Neuron (in vitro differentiated cells): ENCODE data around the gene TPSAB1.

ENCODE experiments used
- H2AFZ ChIP-seq: one replicate; pipeline ENCODE4 v1.6.1; 2013; ENCODE audit warnings: low read depth, mild to moderate bottlenecking, inconsistent platforms, low read length, moderate library complexity
- H3K27me3 ChIP-seq: one replicate; pipeline ENCODE4 v1.6.1; 2013; ENCODE audit warnings: low read length; ENCODE audit not compliant: insufficient read depth
- H3K36me3 ChIP-seq: one replicate; pipeline ENCODE4 v1.6.1; 2013; ENCODE audit warnings: low read length; ENCODE audit not compliant: insufficient read depth
- H3K4me1 ChIP-seq: one replicate; pipeline ENCODE4 v1.6.1; 2013; ENCODE audit warnings: low read length; ENCODE audit not compliant: insufficient read depth
- H3K4me3 ChIP-seq: 2 replicates; pipeline ENCODE4 v1.5.1; 2013; ENCODE audit warnings: mild to moderate bottlenecking, low read length, moderate library complexity
- H3K9me3 ChIP-seq: one replicate; pipeline ENCODE4 v1.6.1; 2013; ENCODE audit warnings: low read length

TPSAB1 gene

GRCh38 chr16:1277617-1278282, 37.2 kb downstream of the TPSAB1 start:
- peaks cover 18% of the 10 kb centered on the region for H3K27me3 ChIP-seq
- no peak overlapping the region for H2AFZ ChIP-seq
- no peak overlapping the region for H3K4me3 ChIP-seq
- H3K36me3 ChIP-seq = no peaks in the 10 kb centered on the region
- H3K4me1 ChIP-seq = peaks cover 13% of the 10 kb centered on the region
- no peaks in the 10 kb centered on the region for H3K9me3 ChIP-seq

GRCh38 chr16:1278477-1278876, 38.0 kb downstream of the TPSAB1 start:
- H3K4me1 ChIP-seq = peaks cover 13% of the 10 kb centered on the region
- H2AFZ ChIP-seq = no peak overlapping the region
- no peak overlapping the region for H3K4me3 ChIP-seq
- H3K9me3 ChIP-seq = no peaks in the 10 kb centered on the region
- no peaks in the 10 kb centered on the region for H3K36me3 ChIP-seq
- peaks cover 19% of the 10 kb centered on the region for H3K27me3 ChIP-seq

- H2AFZ ChIP-seq = no peak overlapping the region
- peaks cover 27% of the 10 kb centered on the region for H3K27me3 ChIP-seq
- peaks cover 13% of the 10 kb centered on the region for H3K4me1 ChIP-seq
- no peaks in the 10 kb centered on the region for H3K36me3 ChIP-seq
- H3K9me3 ChIP-seq = no peaks in the 10 kb centered on the region
- no peak overlapping the region for H3K4me3 ChIP-seq
These were observed 38.8 kb downstream of the TPSAB1 start for GRCh38 chr16:1279081-1279944.

- H3K36me3 ChIP-seq = no peaks in the 10 kb centered on the region
- H3K4me3 ChIP-seq = no peak overlapping the region
- H3K9me3 ChIP-seq = no peaks in the 10 kb centered on the region
- peaks cover 13% of the 10 kb centered on the region for H3K4me1 ChIP-seq
- H2AFZ ChIP-seq = no peak overlapping the region
- H3K27me3 ChIP-seq = peaks cover 27% of the 10 kb centered on the region
These were observed 39.6 kb downstream of the TPSAB1 start for GRCh38 chr16:1279945-1280589.

GRCh38 chr16:1280783-1281182, 40.3 kb downstream of the TPSAB1 start:
- Histone ChIP-seq H2AFZ (no peak overlapping the region), H3K36me3 (no peaks in the 10 kb centered on the region), H3K9me3 (no peaks in the 10 kb centered on the region), H3K27me3 (peaks cover 34% of the 10 kb centered on the region), H3K4me1 (peaks cover 13% of the 10 kb centered on the region), H3K4me3 (no peak overlapping the region)

- Histone ChIP-seq H3K36me3 (no peaks in the 10 kb centered on the region), H3K4me1 (peaks cover 13% of the 10 kb centered on the region), H3K27me3 (peaks cover 41% of the 10 kb centered on the region), H3K9me3 (no peaks in the 10 kb centered on the region), H3K4me3 (no peak overlapping the region), H2AFZ (no peak overlapping the region)
These were observed 41.0 kb downstream of the TPSAB1 start for GRCh38 chr16:1281517-1281916.

- H3K4me3 ChIP-seq = no peak overlapping the region
- peaks cover 45% of the 10 kb centered on the region for H3K27me3 ChIP-seq
- no peaks in the 10 kb centered on the region for H3K36me3 ChIP-seq
- H2AFZ ChIP-seq = no peak overlapping the region
- H3K9me3 ChIP-seq = no peaks in the 10 kb centered on the region
- H3K4me1 ChIP-seq = peaks cover 13% of the 10 kb centered on the region
These were observed 41.9 kb downstream of the TPSAB1 start for GRCh38 chr16:1282324-1282973.

GRCh38 chr16:1283296-1283695, 42.8 kb downstream of the TPSAB1 start:
- H3K4me1 ChIP-seq = peaks cover 9% of the 10 kb centered on the region
- H3K4me3 ChIP-seq = no peak overlapping the region
- peaks cover 2% of the 10 kb centered on the region for H3K9me3 ChIP-seq
- no peaks in the 10 kb centered on the region for H3K36me3 ChIP-seq
- H2AFZ ChIP-seq = no peak overlapping the region
- peaks cover 50% of the 10 kb centered on the region for H3K27me3 ChIP-seq

- Histone ChIP-seq H3K4me3 (no peak overlapping the region), H3K27me3 (peaks cover 57% of the 10 kb centered on the region), H2AFZ (no peak overlapping the region), H3K9me3 (peaks cover 2% of the 10 kb centered on the region), H3K36me3 (no peaks in the 10 kb centered on the region), H3K4me1 (peaks cover under 1% of the 10 kb centered on the region)
These were observed 43.6 kb downstream of the TPSAB1 start for GRCh38 chr16:1283996-1284616.

GRCh38 chr16:1285669-1286512, 45.4 kb downstream of the TPSAB1 start:
- Histone ChIP-seq H3K36me3 (no peaks in the 10 kb centered on the region), H3K4me3 (no peak overlapping the region), H3K27me3 (peaks cover 68% of the 10 kb centered on the region), H2AFZ (no peak overlapping the region), H3K4me1 (peaks cover 10% of the 10 kb centered on the region), H3K9me3 (peaks cover 2% of the 10 kb centered on the region)

- peaks cover 72% of the 10 kb centered on the region for H3K27me3 ChIP-seq
- H2AFZ ChIP-seq = no peak overlapping the region
These were observed 46.1 kb downstream of the TPSAB1 start for GRCh38 chr16:1286513-1287094.

More at GRCh38 chr16:1286513-1287094, 46.1 kb downstream of the TPSAB1 start:
- Histone ChIP-seq H3K4me3 (no peak overlapping the region), H3K9me3 (peaks cover 2% of the 10 kb centered on the region), H3K4me1 (peaks cover 10% of the 10 kb centered on the region), H3K36me3 (no peaks in the 10 kb centered on the region)
